ENCODE data around the gene MRPL23.

Gene MRPL23

DNA sequence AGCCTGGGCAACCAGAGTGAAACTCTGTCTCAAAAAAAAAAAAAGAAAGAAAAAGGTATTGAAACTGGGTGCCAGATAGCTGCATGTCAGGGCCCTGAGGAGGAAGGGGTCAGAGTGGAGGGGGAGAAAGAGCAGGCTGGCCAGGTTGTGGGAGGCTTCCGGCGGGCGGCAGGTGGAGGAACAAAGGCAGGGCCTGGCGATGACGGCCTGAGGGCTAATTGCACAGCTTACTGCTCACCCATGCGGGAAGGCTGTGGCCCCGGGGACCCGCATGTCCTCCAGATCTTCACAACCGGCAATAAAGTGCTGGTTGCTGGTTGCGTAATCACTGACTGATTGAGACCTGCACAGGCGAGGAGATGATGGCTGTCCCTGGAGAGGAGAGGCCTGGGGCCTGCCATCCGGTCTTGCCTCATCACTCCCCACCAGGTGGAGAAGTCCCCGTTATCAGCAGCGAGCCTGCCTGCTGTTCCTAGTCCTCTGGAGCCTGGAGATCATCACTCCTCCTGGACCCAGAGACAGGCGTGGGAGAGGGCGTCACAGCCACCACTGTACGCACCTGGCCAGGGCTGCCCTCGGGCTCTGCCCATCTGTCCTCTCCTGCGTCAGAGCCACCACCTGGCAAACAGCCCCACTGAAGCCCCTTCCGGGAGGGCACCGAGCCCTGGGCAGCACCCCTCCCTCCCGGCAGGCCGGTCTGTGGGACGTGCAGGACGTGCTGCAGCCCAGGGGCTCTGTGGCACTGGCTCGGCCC lies 31.8 kb downstream of the MRPL23 start:
- H3K4me3 ChIP-seq (ENCODE audit: low read depth in 1 of 2, low read length in 1 of 2), result no peak overlapping the region
- TF ChIP-seq, protein P1, sequence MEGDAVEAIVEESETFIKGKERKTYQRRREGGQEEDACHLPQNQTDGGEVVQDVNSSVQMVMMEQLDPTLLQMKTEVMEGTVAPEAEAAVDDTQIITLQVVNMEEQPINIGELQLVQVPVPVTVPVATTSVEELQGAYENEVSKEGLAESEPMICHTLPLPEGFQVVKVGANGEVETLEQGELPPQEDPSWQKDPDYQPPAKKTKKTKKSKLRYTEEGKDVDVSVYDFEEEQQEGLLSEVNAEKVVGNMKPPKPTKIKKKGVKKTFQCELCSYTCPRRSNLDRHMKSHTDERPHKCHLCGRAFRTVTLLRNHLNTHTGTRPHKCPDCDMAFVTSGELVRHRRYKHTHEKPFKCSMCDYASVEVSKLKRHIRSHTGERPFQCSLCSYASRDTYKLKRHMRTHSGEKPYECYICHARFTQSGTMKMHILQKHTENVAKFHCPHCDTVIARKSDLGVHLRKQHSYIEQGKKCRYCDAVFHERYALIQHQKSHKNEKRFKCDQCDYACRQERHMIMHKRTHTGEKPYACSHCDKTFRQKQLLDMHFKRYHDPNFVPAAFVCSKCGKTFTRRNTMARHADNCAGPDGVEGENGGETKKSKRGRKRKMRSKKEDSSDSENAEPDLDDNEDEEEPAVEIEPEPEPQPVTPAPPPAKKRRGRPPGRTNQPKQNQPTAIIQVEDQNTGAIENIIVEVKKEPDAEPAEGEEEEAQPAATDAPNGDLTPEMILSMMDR (IDR thresholded peaks at IDR 0.05), result no peak
- no peaks in the 10 kb centered on the region for H3K9me3 ChIP-seq
- no peak overlapping the region for H3K27ac ChIP-seq
- no peaks in the 10 kb centered on the region for H3K36me3 ChIP-seq
- no peaks in the 10 kb centered on the region for H3K4me1 ChIP-seq (ENCODE audit: control insufficient read depth in 1 of 2, insufficient read depth in 1 of 2, low read depth in 1 of 2, low read length in 1 of 2)
- no peaks in the 10 kb centered on the region for H3K27me3 ChIP-seq

DNA sequence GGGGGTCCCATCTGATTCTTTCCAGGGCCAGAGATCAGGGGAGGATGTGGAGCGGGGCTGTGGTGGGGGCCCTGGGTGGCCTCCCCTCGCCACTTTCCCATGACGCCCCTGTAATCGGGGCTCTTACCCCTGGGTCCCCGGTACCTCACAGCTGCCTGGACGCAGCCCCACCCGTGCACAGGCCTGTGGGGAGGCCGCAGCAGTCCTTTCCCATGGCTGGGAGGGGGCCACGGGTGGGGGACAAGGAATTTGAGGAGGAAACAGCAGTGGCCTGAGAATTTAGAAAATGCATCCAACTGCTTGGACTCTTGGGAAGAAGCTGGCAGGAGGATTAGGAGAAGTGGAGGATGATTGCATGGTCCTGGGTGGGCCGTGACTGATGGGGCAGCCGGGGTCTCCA lies 32.5 kb downstream of the MRPL23 start:
- Histone ChIP-seq H3K4me1 (ENCODE audit: control insufficient read depth in 1 of 2, insufficient read depth in 1 of 2, low read depth in 1 of 2, low read length in 1 of 2) (no peaks in the 10 kb centered on the region), H3K9me3 (no peaks in the 10 kb centered on the region), H3K27me3 (no peaks in the 10 kb centered on the region), H3K27ac (no peak overlapping the region), H3K36me3 (no peaks in the 10 kb centered on the region), H3K4me3 (ENCODE audit: low read depth in 1 of 2, low read length in 1 of 2) (no peak overlapping the region)
- TF ChIP-seq, protein P1 (IDR thresholded peaks at IDR 0.05), result no peak

DNA sequence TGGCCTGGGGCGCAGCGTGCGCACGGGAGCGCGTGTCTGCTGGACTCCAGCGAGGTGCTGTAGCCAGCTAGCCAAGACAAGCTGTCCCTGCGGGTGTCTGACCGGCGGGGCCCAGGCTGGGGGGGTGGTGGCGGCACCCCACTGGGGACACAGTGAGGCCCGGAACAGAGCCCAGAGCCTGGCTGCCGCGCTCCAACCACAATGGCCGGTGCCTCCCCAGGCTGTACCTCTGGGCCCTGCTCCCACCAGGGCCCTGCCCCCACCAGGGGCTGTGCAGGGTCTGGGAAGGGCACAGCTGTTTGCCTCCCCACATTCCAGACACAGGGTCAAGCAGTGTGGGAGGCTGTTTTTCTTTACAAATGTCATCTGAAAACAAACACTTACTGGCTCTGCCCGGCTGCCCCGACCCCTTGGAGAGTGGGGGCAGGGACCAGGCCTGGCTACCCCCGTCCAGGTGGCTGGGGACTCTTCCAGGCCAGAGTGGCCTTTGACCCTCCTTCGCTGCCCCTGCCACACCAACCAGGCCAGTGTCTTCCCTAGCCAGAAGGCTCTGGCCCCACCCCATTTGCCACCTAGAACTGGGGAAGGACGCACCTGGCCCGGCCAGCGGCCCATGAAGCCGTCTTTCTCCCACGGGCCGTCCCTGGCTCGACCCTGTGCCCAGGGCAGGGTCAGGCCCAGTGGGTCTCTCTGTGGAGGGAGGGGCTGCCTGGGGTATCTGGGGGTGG lies 35.9 kb downstream of the MRPL23 start:
- TF ChIP-seq, protein P1 (IDR thresholded peaks at IDR 0.05), result no peak
- H3K9me3 ChIP-seq, result no peaks in the 10 kb centered on the region
- no peaks in the 10 kb centered on the region for H3K27me3 ChIP-seq
- H3K36me3 ChIP-seq, result no peaks in the 10 kb centered on the region
- H3K4me1 ChIP-seq (ENCODE audit: control insufficient read depth in 1 of 2, insufficient read depth in 1 of 2, low read depth in 1 of 2, low read length in 1 of 2), result no peaks in the 10 kb centered on the region
- H3K4me3 ChIP-seq (ENCODE audit: low read depth in 1 of 2, low read length in 1 of 2), result no peak overlapping the region
- no peak overlapping the region for H3K27ac ChIP-seq

DNA sequence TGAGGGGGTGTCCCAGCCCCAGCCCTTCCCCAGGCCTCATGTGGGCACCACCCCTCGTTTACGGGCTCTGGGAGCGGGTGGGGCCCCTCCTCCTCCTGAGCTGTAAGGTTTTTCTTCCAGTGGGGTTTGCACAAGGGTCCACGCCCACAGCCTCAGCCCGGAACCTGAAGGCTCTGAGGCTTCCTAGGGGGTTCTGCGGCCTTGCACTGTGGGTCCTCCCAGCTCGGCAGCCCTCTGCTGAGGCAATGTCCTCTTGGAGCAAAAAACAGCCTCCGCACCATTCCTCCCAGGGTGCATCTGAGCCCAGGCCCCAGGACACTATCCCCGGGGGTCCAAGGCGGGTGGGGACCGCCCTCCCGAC lies 36.4 kb downstream of the MRPL23 start:
- no peaks in the 10 kb centered on the region for H3K4me1 ChIP-seq (ENCODE audit: control insufficient read depth in 1 of 2, insufficient read depth in 1 of 2, low read depth in 1 of 2, low read length in 1 of 2)
- no peak overlapping the region for H3K27ac ChIP-seq
- H3K4me3 ChIP-seq (ENCODE audit: low read depth in 1 of 2, low read length in 1 of 2), result no peak overlapping the region
- H3K27me3 ChIP-seq, result no peaks in the 10 kb centered on the region
- no peaks in the 10 kb centered on the region for H3K36me3 ChIP-seq
- TF ChIP-seq, protein P1 (IDR thresholded peaks at IDR 0.05), result no peak
- no peaks in the 10 kb centered on the region for H3K9me3 ChIP-seq

DNA sequence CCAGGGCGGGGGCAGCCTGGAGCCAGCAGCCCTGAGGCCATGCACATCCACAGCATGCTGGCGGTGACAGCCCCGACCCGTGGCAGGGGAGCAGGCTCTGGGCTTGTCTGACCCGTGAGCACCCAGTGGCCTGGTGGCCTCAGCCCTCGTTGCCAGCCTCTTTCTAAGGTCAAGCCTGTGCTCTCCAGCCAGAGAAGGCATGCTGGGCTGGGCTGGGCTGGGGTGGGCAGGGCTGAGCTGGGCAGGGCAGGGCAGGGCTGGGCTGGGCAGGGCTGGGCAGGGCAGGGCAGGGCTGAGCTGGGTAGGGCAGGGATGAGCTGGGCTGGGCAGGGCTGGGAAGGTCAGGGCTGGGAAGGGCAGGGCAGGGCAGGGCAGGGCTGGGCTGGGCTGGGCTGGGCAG lies 39.9 kb downstream of the MRPL23 start:
- no peaks in the 10 kb centered on the region for H3K4me1 ChIP-seq (ENCODE audit: control insufficient read depth in 1 of 2, insufficient read depth in 1 of 2, low read depth in 1 of 2, low read length in 1 of 2)
- no peaks in the 10 kb centered on the region for H3K27me3 ChIP-seq
- H3K36me3 ChIP-seq, result no peaks in the 10 kb centered on the region
- no peaks in the 10 kb centered on the region for H3K9me3 ChIP-seq
- no peak overlapping the region for H3K4me3 ChIP-seq (ENCODE audit: low read depth in 1 of 2, low read length in 1 of 2)
- TF ChIP-seq, protein P1 (IDR thresholded peaks at IDR 0.05), result no peak
- no peak overlapping the region for H3K27ac ChIP-seq

Measured in neutrophil (primary cell).